ENCODE measurements around the gene NMRK2. TPM values are rescaled to one million over a fixed set of nuclear protein-coding genes. Genes with fewer than 3 reads are reported as not detected.
"Not testable (repeated sequence)": the region's sequence is repeated elsewhere in the genome, so short reads cannot be mapped to it uniquely, and the experiment has no call there.

The NMRK2 gene
- total and polyA plus RNA-seq, 2 donors from 2014 or later: 0.69 to 6.1 TPM

- DNase-seq: no peak
- H3K4me3 ChIP-seq (ENCODE audit: low read length in 3 of 3): no peak overlapping the region
- H3K27me3 ChIP-seq (ENCODE audit: control insufficient read depth, insufficient read depth, low read length): no peaks in the 10 kb centered on the region
- H3K36me3 ChIP-seq (ENCODE audit: control insufficient read depth in 2 of 3, insufficient read depth in 3 of 3, low read length in 3 of 3): no peaks in the 10 kb centered on the region
- H3K27ac ChIP-seq (ENCODE audit: low read depth in 2 of 2, low read length in 2 of 2): no peak overlapping the region
- no peak overlapping the region for H3K9ac ChIP-seq (ENCODE audit: low read length in 3 of 3)
- TF ChIP-seq CTCF (IDR thresholded peaks at IDR 0.05; ENCODE audit: borderline replicate concordance, extremely low read depth, insufficient read depth): no peak
- intact Hi-C loops (cut with DNase I): no loop called here
- H3K9me3 ChIP-seq (ENCODE audit: control insufficient read depth in 2 of 3, insufficient read depth in 1 of 3, low read length in 3 of 3): peaks cover 0 to 7% (median 5%) of the 10 kb centered on the region in 3 donors
- H3K4me1 ChIP-seq (ENCODE audit: control insufficient read depth in 2 of 3, insufficient read depth in 2 of 3, low read depth in 1 of 3, low read length in 3 of 3): no peaks in the 10 kb centered on the region
- no peak for FAIRE-seq
These were observed 9.0 kb upstream of the NMRK2 start for GRCh38 chr19:3923912-3924311.

- no peak for DNase-seq
- no peak overlapping the region for H3K27ac ChIP-seq (ENCODE audit: low read depth in 2 of 2, low read length in 2 of 2)
These were observed 1.8 kb upstream of the NMRK2 start for GRCh38 chr19:3931041-3931440.

GRCh38 chr19:3936506-3937442, 3.9 kb downstream of the NMRK2 start:
- Histone ChIP-seq H3K27ac (ENCODE audit: low read depth in 2 of 2, low read length in 2 of 2) (no peak overlapping the region), H3K9ac (ENCODE audit: low read length in 3 of 3) (no peak overlapping the region), H3K36me3 (ENCODE audit: control insufficient read depth in 2 of 3, insufficient read depth in 3 of 3, low read length in 3 of 3) (no peaks in the 10 kb centered on the region), H3K9me3 (ENCODE audit: control insufficient read depth in 2 of 3, insufficient read depth in 1 of 3, low read length in 3 of 3) (no peaks in the 10 kb centered on the region), H3K4me1 (ENCODE audit: control insufficient read depth in 2 of 3, insufficient read depth in 2 of 3, low read depth in 1 of 3, low read length in 3 of 3) (no peaks in the 10 kb centered on the region), H3K27me3 (ENCODE audit: control insufficient read depth, insufficient read depth, low read length) (peaks cover 2% of the 10 kb centered on the region), H3K4me3 (ENCODE audit: low read length in 3 of 3) (no peak overlapping the region)
- TF ChIP-seq CTCF (IDR thresholded peaks at IDR 0.05; ENCODE audit: borderline replicate concordance, extremely low read depth, insufficient read depth): no peak
- DNase-seq: no peak
- intact Hi-C loops (cut with DNase I): no loop called here
- FAIRE-seq: no peak

More at GRCh38 chr19:3931041-3931440, 1.8 kb upstream of the NMRK2 start:
- no peak for FAIRE-seq
- no peak for TF ChIP-seq CTCF (IDR thresholded peaks at IDR 0.05; ENCODE audit: borderline replicate concordance, extremely low read depth, insufficient read depth)
- Histone ChIP-seq H3K9me3 (ENCODE audit: control insufficient read depth in 2 of 3, insufficient read depth in 1 of 3, low read length in 3 of 3) (no peaks in the 10 kb centered on the region), H3K9ac (ENCODE audit: low read length in 3 of 3) (no peak overlapping the region), H3K27me3 (ENCODE audit: control insufficient read depth, insufficient read depth, low read length) (peaks cover 2% of the 10 kb centered on the region), H3K36me3 (ENCODE audit: control insufficient read depth in 2 of 3, insufficient read depth in 3 of 3, low read length in 3 of 3) (no peaks in the 10 kb centered on the region), H3K4me1 (ENCODE audit: control insufficient read depth in 2 of 3, insufficient read depth in 2 of 3, low read depth in 1 of 3, low read length in 3 of 3) (no peaks in the 10 kb centered on the region), H3K4me3 (ENCODE audit: low read length in 3 of 3) (no peak overlapping the region)
- intact Hi-C loops (cut with DNase I): no loop called here

- H3K4me3 ChIP-seq (ENCODE audit: low read length in 3 of 3); intact Hi-C loops (cut with DNase I); H3K27ac ChIP-seq (ENCODE audit: low read depth in 2 of 2, low read length in 2 of 2); H3K9ac ChIP-seq (ENCODE audit: low read length in 3 of 3); H3K4me1 ChIP-seq (ENCODE audit: control insufficient read depth in 2 of 3, insufficient read depth in 2 of 3, low read depth in 1 of 3, low read length in 3 of 3); H3K9me3 ChIP-seq (ENCODE audit: control insufficient read depth in 2 of 3, insufficient read depth in 1 of 3, low read length in 3 of 3); H3K27me3 ChIP-seq (ENCODE audit: control insufficient read depth, insufficient read depth, low read length); H3K36me3 ChIP-seq (ENCODE audit: control insufficient read depth in 2 of 3, insufficient read depth in 3 of 3, low read length in 3 of 3); DNase-seq; FAIRE-seq: not testable (repeated sequence)
These were observed 5.6 kb downstream of the NMRK2 start for GRCh38 chr19:3938300-3938950.
